ENCODE measurements around the gene BEX4. TPM values are rescaled to one million over a fixed set of nuclear protein-coding genes. Genes with fewer than 3 reads are reported as not detected.

BEX4 gene
- total and polyA plus RNA-seq, 2 experiments from 2014 or later: 39.3 to 135 TPM

- no peak for TF ChIP-seq ZNF462 (CRISPR knock-in tag; IDR thresholded peaks at IDR 0.05)
- TF ChIP-seq JUNB (IDR thresholded peaks at IDR 0.05; ENCODE audit: unreplicated experiment): no peak
- no peak for TF ChIP-seq EZH2 (IDR thresholded peaks at IDR 0.05; ENCODE audit: low read depth, unreplicated experiment)
- TF ChIP-seq CTCF (conservative IDR thresholded peaks at IDR 0.05; ENCODE audit: low read depth in 2 of 2): no peak
- no peak for TF ChIP-seq STAT1 (IDR thresholded peaks at IDR 0.05; ENCODE audit: unreplicated experiment)
- TF ChIP-seq ZNF114 (CRISPR knock-in tag; IDR thresholded peaks at IDR 0.05): no peak
- TF ChIP-seq NANOG (IDR thresholded peaks at IDR 0.05; ENCODE audit: borderline replicate concordance): no peak
- no peak for TF ChIP-seq ZNF331 (CRISPR knock-in tag; IDR thresholded peaks at IDR 0.05; ENCODE audit: low read depth)
Observed at GRCh38 chrX:103236296-103236695, 21.4 kb downstream of the BEX4 start (continued).

- H3K9me2 ChIP-seq (ENCODE audit: insufficient read depth): no peaks in the 10 kb centered on the region
- TF ChIP-seq EZH2 (IDR thresholded peaks at IDR 0.05; ENCODE audit: low read depth, unreplicated experiment) (no peak), ETS1 (IDR thresholded peaks at IDR 0.05) (no peak), REST (IDR thresholded peaks at IDR 0.05; ENCODE audit: unreplicated experiment) (no peak)
Observed at GRCh38 chrX:103240155-103240554, 25.2 kb downstream of the BEX4 start.

More at GRCh38 chrX:103240155-103240554, 25.2 kb downstream of the BEX4 start:
- no peak overlapping the region for H3K4me2 ChIP-seq
- no peak overlapping the region for H2AFZ ChIP-seq
- H3K9me3 Mint-ChIP-seq: no peaks in the 10 kb centered on the region
- no peaks in the 10 kb centered on the region for H3K27me3 ChIP-seq (ENCODE audit: insufficient read depth)
- no peaks in the 10 kb centered on the region for H3K79me2 ChIP-seq (replicated peaks; ENCODE audit: insufficient read depth)
- DNase-seq (ENCODE audit: low spot score) (no peak), ATAC-seq (no peak)
- H3F3A ChIP-seq (replicated peaks; ENCODE audit: low read depth): no peaks in the 10 kb centered on the region
- H3K27ac Mint-ChIP-seq: no peak overlapping the region
- no peaks in the 10 kb centered on the region for H3K36me3 ChIP-seq (ENCODE audit: insufficient read depth)
- H4K20me1 ChIP-seq (replicated peaks; ENCODE audit: insufficient read depth): no peaks in the 10 kb centered on the region
- H3K27me3 Mint-ChIP-seq (ENCODE audit: insufficient read depth, low read depth, poor library complexity): no peaks in the 10 kb centered on the region
- no peak overlapping the region for H3K4me3 Mint-ChIP-seq
- no peaks in the 10 kb centered on the region for H3K36me3 Mint-ChIP-seq (ENCODE audit: low read depth)
- no peak overlapping the region for H3K27ac ChIP-seq (ENCODE audit: low read depth)
- H3K4me1 Mint-ChIP-seq: peaks cover 13% of the 10 kb centered on the region
- H3K4me1 ChIP-seq (ENCODE audit: insufficient read depth): no peaks in the 10 kb centered on the region
- H3K4me3 ChIP-seq: no peak overlapping the region

Measured in GM23338 (cell line).